ENCODE data around the gene ITPRID2. TPM values are rescaled to one million over a fixed set of nuclear protein-coding genes. Genes with fewer than 3 reads are reported as not detected.

Gene ITPRID2
- total and polyA plus RNA-seq, 12 donors = 25.5 to 103 (median 79.8) TPM

DNA sequence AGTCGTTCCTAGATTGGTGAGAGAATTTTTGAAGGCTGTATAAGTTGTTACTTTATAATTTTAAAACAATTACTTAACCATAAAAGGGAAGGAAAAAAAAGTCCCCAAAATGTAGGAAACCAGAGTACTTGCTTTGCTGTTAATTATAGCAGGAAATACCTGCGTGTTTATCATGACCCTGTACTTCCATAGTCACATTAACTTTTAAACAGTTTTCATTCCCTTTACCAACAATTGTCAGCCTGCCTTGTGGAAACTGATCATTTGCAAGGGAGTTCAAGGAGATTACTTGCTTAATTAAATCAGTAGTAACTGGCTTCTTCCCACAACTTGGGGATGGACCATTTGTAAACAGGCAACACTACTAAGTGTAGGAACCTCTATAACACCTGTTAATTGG, 6.4 kb upstream of the ITPRID2 start:
- Histone ChIP-seq H3K27me3 (no peaks in the 10 kb centered on the region), H3K9me3 (replicated peaks in 1 of 3) (no peaks in the 10 kb centered on the region), H3K27ac (no peak overlapping the region), H3K4me1 (replicated peaks in 1 of 2) (no peaks in the 10 kb centered on the region), H3K36me3 (replicated peaks in 1 of 2) (no peaks in the 10 kb centered on the region), H3K4me3 (no peak overlapping the region)
- DNase-seq = no peak
- intact Hi-C loops (cut with DNase I) = no loop called here
- WGBS, 4 donors = 56 to 67% (median 63%) methylated on average over 2 of the region's 2 CpGs
- TF ChIP-seq POLR2A (IDR thresholded peaks at IDR 0.05) = no peak

GRCh38 chr2:181886192-181886591, 5.3 kb upstream of the ITPRID2 start:
- DNase-seq = no peak
- intact Hi-C loops (cut with DNase I) = no loop called here
- no peak overlapping the region for H3K27ac ChIP-seq
- no peaks in the 10 kb centered on the region for H3K9me3 ChIP-seq (replicated peaks in 1 of 3)
- TF ChIP-seq, protein P1, sequence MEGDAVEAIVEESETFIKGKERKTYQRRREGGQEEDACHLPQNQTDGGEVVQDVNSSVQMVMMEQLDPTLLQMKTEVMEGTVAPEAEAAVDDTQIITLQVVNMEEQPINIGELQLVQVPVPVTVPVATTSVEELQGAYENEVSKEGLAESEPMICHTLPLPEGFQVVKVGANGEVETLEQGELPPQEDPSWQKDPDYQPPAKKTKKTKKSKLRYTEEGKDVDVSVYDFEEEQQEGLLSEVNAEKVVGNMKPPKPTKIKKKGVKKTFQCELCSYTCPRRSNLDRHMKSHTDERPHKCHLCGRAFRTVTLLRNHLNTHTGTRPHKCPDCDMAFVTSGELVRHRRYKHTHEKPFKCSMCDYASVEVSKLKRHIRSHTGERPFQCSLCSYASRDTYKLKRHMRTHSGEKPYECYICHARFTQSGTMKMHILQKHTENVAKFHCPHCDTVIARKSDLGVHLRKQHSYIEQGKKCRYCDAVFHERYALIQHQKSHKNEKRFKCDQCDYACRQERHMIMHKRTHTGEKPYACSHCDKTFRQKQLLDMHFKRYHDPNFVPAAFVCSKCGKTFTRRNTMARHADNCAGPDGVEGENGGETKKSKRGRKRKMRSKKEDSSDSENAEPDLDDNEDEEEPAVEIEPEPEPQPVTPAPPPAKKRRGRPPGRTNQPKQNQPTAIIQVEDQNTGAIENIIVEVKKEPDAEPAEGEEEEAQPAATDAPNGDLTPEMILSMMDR (IDR thresholded peaks at IDR 0.05) = no peak
- TF ChIP-seq POLR2A (IDR thresholded peaks at IDR 0.05) = no peak
- no peaks in the 10 kb centered on the region for H3K36me3 ChIP-seq (replicated peaks in 1 of 2)
- H3K4me3 ChIP-seq = no peak overlapping the region
- 75 to 81% (median 78%) methylated on average over 4 of the region's 4 CpGs for WGBS, 4 donors
- H3K27me3 ChIP-seq = no peaks in the 10 kb centered on the region
- peaks cover 0 to 6% of the 10 kb centered on the region in 2 donors for H3K4me1 ChIP-seq (replicated peaks in 1 of 2)

DNA sequence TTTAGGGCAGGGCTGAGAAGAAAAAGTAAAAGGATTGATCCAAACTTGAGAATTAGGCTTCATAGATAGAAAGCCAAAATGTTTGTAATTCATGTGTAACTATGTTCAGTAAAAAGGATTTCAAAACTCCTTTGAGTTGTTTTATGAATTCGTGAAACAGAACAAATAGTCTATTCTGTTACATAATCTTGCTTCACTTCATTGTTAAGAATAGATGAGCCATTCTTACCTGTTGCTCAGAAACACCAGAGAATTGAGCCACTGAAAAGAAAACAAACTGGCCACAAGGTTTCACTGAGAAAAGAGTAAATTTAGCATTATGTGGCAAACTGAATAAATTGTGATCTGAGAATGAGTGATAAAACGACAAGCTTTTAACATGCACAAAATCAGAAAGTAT, 4.5 kb upstream of the ITPRID2 start:
- no peaks in the 10 kb centered on the region for H3K27me3 ChIP-seq
- TF ChIP-seq POLR2A (IDR thresholded peaks at IDR 0.05) = no peak
- TF ChIP-seq, protein P1 (IDR thresholded peaks at IDR 0.05) = no peak
- H3K27ac ChIP-seq = no peak overlapping the region
- DNase-seq = no peak
- peaks cover 0 to 7% of the 10 kb centered on the region in 2 donors for H3K4me1 ChIP-seq (replicated peaks in 1 of 2)
- no peaks in the 10 kb centered on the region for H3K9me3 ChIP-seq (replicated peaks in 1 of 3)
- intact Hi-C loops (cut with DNase I) = no loop called here
- H3K36me3 ChIP-seq (replicated peaks in 1 of 2) = no peaks in the 10 kb centered on the region
- no peak overlapping the region for H3K4me3 ChIP-seq
- WGBS, 4 donors = 73 to 84% (median 78%) methylated on average over 2 of the region's 2 CpGs

GRCh38 chr2:181889776-181890175, 1.8 kb upstream of the ITPRID2 start:
- Histone ChIP-seq H3K27me3 (no peaks in the 10 kb centered on the region), H3K27ac (no peak overlapping the region), H3K36me3 (replicated peaks in 1 of 2) (no peaks in the 10 kb centered on the region), H3K4me3 (no peak overlapping the region), H3K9me3 (replicated peaks in 1 of 3) (no peaks in the 10 kb centered on the region), H3K4me1 (replicated peaks in 1 of 2) (peaks cover 8 to 25% of the 10 kb centered on the region in 2 donors)
- TF ChIP-seq, protein P1 (IDR thresholded peaks at IDR 0.05) = no peak
- no peak for TF ChIP-seq POLR2A (IDR thresholded peaks at IDR 0.05)
- DNase-seq = no peak
- intact Hi-C loops (cut with DNase I) = no loop called here

DNA sequence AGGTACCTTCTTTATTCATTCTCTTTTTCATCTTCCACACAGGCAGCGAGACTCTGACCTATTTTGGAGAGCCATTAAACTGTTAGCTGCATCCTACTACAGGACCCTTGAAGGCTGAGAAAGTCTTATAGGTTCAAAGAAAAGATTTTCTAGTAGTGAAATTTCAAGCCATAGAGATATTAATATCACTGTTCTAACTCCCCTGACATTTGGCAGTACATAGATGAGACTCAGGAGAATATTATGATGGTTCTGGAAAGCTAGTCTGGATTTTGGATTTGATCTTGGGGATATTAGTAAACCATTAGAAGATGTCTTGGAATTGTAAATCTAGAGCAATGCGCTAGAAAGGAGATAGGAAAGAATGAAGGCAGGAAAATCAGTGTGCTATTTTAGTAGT, 1.3 kb upstream of the ITPRID2 start:
- intact Hi-C loops (cut with DNase I) = no loop called here
- no peak for DNase-seq
- Histone ChIP-seq H3K4me3 (no peak overlapping the region), H3K4me1 (replicated peaks in 1 of 2) (peaks cover 8 to 30% of the 10 kb centered on the region in 2 donors), H3K27ac (no peak overlapping the region), H3K9me3 (replicated peaks in 1 of 3) (no peaks in the 10 kb centered on the region), H3K36me3 (replicated peaks in 1 of 2) (no peaks in the 10 kb centered on the region), H3K27me3 (no peaks in the 10 kb centered on the region)
- 74 to 89% (median 85%) methylated on average over 2 of the region's 2 CpGs for whole genome bisulfite sequencing, 4 donors
- no peak for TF ChIP-seq POLR2A (IDR thresholded peaks at IDR 0.05)
- TF ChIP-seq, protein P1 (IDR thresholded peaks at IDR 0.05) = no peak

Measured in adrenal gland (tissue), 12 donors.